Central memory CD4-positive, alpha-beta T cell (primary cell): ENCODE data around the gene RTN4RL1.
A peak's percentile ranks its signal among the peaks of the same experiment; 100 is the strongest.

Source experiments
- DNase-seq: peaks from one replicate; pipeline ENCODE4 v3.0.0; 2022

RTN4RL1 gene

DNA sequence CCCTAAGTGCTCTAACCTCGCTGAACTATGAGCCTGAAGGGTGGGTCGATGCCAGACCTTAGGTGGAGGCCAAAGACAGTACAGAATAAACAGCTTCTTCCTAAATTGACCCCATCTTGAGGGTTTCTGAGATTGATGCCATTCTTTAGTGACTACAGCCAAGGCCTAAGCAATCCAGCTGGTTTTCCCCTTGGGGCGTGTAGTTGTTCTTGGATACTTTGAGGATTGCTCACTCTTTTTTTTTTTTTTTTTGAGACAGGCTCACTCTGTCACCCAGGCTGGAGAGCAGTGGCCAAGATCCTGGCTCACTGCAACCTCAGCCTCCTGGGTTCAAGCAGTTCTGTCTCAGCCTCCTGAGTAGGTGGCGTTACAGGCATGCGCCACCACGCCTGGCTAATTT lies 18.7 kb upstream of the RTN4RL1 start:
- no peak for DNase-seq

DNA sequence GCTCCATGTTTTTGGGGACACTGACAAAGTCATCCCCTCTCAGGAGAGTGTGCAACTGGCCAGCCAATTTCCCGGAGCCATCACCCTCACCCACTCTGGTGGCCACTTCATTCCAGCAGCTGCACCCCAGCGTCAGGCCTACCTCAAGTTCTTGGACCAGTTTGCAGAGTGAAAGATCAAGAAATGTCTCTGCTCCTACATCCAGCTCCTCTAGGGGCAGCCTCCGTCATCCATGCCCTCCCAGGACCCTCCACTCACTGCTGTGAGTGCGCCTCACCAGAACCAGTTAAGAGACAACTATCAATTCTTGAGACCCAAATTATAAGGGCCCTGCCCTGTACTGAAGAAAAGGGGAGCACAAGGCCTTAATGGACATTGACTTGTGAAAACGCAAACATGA lies 17.8 kb upstream of the RTN4RL1 start:
- DNase-seq = no peak

DNA sequence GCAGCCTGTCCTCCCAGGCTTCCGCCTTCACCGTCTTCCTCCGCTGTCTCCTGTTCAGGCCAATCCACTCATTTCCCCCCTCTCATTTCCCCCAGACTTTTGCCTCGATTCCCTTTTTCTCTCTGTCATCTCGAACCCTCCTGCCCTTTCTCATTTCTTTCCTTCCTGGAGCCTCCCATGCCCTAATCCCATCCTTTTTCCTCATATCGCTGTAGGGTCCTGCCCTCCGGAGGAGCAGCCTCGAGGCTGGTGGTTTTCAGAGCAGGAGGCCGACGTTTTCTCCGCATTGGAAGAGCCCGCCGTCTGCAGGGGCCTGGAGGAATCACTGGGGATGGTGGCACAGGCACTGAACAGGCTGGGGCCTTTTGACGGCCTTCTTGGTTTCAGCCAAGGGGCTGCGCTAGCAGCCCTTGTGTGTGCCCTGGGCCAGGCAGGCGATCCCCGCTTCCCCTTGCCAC lies 17.3 kb upstream of the RTN4RL1 start:
- DNase-seq = no peak

DNA sequence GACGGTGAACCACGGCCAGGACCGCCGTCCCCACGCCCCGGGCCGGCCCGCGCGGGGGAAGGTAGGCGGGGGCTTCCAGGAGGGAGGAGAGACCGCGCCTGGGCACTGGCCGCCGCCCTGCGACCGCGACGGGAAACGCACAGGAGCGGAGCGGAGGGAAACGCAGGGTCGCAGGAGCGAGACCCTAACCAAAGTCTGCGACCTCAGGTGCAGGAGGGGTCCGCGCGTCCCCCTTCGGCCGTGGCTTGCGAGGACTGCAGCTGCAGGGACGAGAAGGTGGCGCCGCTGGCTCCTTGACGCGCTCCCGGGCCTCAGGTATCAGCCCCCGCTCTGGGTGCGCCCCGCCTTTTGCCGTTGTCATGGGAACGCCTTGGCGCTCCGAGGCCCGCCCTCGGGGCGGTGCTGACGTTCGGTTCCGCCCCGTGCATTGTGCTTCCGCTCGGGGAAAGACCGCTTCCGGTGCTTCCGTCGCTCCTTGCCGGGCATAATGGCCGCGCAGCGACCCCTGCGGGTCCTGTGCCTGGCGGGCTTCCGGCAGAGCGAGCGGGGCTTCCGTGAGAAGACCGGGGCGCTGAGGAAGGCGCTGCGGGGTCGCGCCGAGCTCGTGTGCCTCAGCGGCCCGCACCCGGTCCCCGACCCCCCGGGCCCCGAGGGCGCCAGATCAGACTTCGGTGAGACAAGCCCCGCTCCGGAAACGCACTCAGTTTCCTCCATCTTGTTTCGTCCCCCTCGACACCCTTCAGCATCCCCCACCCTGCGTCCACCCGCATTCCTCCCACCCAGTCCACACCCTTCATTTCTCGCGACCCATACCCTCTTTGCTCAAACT lies 16.6 kb upstream of the RTN4RL1 start, which contains the start of gene OVCA2:
Gene OVCA2 (plus strand): TSS at position 462 of the 829 bp plus-strand sequence. CDS start 26 bp downstream, at position 488.
- DNase-seq = peak; percentile 97

DNA sequence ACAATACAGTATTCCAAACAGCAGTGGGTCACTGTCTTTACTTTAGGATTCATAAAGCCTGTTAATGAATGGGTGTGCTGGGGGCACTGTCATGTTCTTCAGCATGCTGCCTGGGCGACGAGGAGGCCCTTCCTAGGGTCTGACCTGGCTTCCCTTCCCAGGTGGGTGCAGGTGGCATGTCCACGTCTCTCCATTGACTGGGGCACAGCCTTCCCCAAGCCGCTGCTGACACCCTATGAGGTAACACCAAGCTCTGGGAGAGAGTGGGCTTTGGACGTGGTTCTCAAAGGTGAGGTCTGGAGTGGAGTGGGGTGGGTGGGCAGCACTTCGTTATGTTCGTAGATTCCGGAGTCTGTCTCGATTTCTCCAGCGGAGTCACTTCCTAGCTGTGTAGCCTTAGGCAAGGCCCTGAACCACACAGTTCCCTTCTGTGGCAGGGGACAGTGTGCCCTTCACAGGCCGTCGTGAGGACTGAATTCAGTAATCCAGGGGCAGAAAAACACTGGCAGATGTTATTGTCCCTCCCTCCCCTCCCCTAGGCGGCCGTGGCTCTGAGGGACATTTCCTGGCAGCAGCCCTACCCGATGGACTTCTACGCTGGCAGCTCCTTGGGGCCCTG lies 15.9 kb upstream of the RTN4RL1 start:
- DNase-seq = no peak

DNA sequence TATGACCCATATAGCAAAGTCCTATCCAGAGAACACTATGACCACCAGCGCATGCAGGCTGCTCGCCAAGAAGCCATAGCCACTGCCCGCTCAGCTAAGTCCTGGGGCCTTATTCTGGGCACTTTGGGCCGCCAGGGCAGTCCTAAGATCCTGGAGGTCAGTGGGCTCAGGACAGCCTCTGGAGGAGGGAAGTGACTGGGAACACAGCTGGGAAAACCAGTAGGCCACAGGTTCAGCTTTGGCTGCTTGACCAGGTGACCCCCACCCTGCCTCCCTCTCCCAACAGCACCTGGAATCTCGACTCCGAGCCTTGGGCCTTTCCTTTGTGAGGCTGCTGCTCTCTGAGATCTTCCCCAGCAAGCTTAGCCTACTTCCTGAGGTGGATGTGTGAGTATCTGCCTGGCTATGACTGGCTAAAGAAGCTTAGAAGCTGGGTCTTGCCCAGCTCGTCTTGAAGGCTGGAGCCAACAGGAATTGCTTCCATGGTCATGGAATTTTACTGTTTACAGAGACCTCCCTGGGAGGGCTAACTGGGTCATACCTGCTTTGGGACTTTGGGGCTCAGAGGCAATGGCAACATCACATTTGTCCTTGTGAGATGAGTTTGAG lies 15.2 kb upstream of the RTN4RL1 start:
- DNase-seq = no peak

DNA sequence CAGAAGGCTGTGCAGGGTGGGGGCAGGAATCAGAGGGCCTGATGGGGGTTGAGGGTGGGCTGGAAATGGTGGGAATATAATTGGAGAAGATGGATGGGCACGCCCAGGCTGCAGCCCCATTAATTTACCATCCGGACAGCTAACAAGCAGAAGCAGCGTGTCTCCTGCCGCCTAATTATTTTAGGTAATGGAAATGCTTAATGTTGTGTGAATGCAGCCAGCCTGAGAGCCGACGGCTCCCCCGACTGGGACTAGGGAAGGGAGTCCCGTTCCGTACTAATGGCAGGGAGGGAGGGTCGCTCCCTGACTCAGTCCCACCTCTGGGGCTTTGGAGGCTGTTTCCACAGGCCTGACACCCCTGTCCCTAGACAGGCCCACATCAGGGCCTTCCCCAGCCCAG lies 12.0 kb upstream of the RTN4RL1 start:
- DNase-seq = no peak

DNA sequence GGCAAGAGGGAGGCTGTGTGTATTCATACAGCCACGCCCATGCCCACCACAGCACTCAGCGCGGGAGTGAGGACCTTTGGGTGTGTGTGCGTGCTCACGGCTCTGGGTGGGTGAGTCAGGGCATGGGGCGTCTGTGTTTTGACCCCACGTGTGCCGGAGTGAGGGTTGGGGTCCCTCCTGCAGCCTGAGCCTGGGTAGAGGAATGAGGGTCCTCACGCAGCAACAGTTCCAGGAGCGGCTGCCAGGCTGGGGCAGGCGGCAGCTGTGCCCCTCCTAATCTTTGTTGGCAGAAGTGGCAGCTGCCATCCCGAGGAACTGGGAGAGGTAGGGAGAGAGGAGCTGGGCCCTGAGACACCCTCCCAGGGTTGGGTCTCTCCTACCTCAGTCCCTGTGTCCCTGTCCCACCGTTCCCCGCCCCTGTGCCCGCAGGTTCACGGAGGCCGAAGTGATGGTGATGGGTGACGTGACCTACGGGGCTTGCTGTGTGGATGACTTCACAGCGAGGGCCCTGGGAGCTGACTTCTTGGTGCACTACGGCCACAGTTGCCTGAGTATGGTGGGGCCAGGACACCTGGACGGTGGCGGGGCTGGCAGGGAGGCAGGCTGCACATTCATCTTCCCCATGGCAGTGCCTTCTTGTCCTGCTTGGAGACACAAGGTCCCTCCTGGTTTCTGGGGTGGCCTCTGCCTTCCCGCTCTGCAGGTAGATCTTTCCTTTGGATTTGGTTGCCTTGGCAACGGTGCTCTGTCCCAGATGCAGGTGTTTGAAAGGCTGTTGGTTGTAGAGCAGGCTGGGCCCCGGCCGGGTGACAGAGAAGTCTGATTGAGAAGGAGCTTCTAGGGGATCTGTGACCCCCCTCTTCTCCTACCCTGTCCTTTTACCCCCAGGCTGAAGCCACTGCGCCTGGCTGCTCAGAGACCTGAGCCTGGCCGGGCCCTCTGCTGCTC lies 10.7 kb upstream of the RTN4RL1 start:
- DNase-seq = no peak

DNA sequence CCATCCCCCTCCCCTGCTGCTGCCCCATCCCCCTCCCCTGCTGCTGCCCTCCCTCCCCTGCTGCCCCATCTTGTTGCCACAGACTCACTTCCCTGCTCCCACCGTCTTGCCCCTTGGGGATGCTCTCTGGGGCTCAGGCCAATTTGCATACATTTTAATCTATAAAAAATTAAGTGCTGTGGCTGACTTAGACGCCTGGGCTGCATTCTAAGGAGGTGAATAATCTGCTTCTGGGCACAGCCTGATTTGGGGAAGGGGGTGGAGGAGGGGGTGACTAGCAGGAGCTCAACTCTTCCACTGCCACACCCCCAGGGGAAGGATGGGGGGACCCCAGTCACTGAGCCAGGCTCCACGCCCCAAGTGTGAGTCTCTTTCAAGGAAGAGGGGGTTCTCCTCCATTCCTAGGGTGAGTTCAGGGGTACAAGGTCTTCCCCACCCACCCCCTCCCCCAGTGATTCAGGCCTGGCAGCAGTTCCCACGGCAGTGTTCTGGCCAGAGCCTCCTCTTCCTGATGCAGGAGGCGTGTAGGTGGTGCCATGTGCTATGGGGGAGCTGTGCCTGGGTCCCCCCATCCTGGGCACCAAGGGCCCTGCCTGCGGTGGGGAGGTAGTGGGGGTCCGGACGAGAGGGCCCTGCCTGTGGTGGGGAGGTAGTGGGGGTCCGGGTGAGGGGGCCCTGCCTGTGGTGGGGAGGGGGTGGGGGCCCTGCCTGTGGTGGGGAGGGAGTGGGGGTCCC lies 9.8 kb upstream of the RTN4RL1 start:
- DNase-seq = no peak

DNA sequence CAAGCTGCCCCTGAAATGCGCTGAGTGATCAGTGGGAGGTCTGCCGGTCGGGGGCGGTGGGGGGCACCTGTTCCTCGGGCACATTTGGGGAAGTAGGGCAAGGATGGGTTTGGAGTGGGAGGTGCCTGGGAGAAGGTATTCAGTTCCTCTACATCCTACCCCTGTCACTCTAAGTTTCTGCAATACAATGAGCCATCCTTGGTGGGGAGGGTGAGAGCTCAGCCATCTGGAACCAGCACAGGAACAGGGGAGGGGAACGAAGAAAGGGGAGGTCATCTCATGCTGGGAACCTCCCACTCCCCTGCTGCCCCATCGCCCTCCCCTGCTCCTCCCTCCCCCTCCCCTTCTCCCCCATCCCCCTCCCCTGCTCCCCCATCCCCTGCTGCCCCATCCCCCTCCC lies 9.0 kb upstream of the RTN4RL1 start:
- DNase-seq = no peak

DNA sequence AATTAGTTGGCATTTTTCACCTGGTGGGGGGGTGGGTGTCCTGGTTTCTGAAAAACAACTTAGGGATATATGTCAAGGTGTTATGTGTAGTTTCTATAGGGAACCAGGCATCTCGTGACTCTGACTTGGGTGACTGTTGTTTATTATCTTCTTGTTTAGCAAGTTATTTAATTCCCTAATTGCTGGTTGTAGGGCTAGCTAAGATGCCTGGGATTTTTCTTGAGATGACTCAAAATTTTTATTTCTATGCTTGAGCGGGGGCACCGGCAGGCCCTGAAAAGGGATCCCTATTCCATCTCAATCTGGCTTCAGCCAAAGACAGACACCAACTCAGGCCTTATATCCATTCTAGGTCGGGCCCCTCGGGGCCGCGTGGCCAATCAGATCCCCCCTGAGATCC lies 8.0 kb upstream of the RTN4RL1 start:
- no peak for DNase-seq

DNA sequence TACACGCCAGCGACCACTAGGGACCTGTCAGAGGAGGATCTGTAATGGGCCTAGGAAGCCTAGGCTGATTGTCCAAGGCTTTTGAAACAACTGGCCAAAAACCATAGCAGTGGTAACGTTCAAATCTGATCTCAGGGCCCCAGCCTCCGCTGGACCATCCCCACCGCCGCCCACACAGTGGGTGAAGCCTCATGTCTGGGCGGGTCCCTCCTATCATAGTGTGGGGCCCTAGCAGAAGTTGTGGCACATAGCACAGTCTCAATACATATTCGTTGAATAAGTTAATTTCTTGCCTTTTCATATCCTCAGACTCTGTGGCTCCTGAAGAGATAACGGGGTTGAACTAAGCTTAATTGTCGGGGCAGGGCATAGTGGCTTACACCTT lies 5.6 kb upstream of the RTN4RL1 start:
- DNase-seq = no peak

DNA sequence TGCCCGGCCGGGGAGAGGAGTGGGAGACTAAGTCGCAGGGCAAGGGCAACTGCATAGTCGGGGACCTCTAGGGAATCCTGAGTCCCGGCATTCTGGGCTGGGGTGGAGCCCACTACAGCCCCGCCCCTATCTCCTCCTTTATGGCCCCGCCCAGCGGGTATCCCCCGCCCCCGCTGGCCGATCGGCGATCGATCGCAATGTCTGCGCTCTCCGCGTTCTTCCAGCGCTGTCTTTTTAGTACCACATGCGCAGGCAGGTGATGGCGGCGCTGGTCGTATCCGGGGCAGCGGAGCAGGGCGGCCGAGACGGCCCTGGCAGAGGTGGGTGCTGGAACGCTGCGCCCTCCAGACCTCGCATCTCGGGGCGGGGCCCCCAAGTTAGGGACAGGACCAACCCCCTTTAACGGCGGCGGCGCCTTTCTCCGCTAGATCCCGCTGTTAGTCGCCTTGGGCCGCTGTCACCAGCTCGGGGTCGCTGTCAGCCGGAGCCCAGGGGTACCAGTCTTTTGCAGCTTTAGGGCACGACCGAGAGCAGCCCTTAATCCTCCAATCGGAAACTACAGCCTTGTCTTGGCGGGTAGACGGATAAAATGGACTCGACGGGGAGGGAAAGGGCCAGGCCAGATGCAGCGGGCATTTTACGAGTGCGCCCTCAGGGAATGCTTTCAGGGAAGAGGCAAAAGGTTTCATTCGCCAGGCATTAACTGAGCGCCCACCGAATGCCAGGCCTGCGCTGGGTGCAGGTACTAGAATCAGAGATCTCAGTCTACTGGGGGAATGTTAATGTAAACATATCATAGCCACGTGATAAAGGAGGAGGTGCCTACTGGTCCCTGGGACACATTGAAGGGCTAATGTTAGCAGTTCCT lies 5.0 kb upstream of the RTN4RL1 start, which contains the start of gene DPH1:
Gene DPH1 (plus strand): TSS at position 243 of the 868 bp plus-strand sequence. CDS start 17 bp downstream, at position 260.
- peak; percentile 82 for DNase-seq

DNA sequence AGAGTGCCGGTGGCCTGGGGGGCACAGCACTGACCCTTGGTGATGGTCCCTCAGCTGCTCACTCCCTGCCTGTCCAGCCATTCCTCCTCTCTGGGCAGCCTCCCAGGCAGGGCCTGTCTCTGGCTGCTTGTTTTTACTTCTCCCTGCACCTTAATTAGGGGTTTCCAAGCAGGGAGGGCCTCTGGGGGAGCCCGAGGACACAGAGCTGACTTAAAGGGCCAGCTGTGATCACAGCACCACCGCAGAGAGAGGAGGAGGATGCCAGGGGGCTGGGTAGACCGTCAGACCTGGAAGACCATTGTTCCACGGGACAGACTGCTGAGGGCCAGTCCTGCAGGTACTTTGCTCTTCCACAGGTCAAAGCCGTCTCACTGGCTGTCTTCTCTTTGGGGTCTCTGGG lies 3.6 kb upstream of the RTN4RL1 start:
- no peak for DNase-seq

DNA sequence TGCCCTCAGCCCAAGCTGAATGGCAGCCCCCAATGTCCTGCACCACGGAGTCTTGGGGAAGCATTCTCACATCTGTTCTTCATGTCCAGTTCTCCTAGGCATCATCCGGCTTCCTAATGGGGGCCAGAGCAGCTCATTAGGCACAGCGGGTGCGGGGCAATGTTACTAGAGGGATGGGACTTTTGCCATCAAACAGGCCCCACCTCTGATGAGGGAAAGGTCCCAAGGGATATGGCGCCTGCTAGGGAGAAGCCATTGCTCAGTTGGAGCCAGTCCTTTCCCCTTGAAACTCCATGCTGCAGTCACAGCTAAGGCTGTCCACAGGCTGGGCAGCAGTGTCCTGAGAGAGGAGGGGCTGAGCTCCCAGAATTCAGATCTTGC lies 3.1 kb upstream of the RTN4RL1 start:
- no peak for DNase-seq

DNA sequence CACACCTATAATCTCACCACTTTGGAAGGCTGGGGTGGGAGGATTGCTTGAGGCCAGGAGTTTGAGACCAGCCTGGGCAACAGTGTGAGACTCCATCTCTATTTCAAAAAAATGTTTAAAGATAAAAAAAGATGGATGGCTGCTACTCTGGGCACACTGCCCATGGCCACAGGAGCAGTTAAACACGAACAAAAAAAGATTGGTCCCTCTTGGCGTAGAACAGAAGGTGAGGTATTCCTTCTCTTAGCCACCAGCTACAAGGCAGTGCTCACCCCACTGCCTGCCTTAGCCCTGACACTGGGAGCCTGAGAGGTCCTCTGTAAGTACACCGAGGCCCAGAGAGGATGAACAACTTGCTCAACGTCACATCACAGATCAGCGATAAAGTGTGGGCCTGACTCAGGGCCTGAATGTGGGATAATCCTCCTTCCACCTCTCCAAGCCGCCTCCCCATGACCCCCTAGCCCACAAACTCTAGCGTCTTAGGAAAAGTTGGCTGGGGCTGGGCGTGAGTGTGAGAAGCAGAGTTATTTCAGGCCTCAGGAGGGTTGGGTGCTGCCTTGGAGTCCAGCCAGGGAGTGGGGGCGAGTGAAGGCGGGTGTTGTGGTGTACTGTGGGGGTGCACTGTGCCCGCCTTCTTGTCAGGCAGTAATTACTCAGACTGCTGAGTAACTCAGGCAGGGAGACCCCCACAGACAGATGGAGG lies 2.5 kb upstream of the RTN4RL1 start:
- DNase-seq = no peak

DNA sequence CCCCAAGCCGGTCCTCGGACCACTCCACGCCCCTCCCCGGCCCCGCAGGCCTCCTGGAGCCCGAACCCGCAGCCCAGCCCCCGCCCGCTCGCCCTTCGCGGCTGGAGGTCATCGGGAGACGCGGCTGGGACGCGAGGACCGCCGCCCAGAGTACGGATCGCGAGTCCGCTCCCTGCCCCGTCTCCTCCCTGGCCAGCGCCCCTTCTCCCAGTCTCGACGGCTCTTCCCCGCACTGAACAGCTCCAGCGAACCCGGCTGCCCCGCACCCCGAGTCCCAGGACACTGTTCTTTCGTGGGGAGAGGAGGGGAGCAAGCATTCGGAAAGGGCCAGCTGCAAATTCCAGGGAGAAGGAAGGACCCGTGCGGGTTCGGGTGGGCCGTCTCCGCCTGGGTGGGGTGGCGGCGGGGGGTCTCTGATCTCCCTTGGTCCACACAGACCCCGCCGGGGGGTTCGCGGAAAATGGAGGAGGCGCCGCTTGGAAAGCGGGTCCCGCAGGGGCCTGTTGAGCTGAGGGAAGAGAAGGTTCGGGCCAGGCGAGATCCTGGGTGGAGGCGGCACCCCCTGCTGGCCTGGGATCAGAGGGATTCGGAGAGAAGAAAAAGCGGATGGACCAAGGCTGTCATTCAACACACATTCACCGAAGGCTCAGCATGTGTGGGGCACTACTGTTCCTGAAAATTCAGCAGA lies 632 bp upstream of the RTN4RL1 start:
- no peak for DNase-seq

DNA sequence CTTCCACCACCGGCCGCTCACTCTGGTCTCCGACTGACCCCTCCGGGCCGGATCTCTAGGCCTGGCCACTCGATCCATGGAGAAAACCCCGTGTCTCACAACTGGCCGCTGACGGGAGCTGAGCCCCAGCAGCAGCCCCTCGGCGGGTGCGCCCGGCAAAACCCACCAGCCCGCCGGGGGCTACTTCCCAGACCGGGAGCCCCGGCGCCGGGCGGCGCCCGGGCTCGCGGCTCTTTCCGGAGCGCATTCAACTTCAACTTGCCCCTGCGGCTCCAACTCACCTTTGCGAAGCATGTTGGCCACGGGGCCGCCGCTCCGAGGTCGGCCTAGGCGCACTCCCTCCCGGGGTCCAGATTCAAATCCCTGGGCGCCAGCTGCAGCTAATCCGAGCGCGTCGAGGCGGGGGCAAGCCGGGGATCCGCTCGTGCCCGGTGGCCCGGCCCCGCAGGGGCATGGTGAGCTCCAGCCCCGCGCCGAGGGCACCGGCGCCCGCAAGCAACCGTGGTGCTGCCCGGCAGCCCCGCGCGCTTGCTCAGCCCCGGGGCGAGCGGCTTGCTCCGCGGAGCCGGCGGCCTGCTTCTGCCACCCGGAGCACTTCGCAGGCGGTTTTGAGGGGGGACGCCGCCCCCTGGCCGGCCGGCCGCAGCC lies 438 bp downstream of the RTN4RL1 start:
- DNase-seq = no peak
